Endometrial microvascular endothelial cells (primary cell): Measurements from ENCODE around the gene ARHGDIB. TPM values are rescaled to one million over a fixed set of nuclear protein-coding genes. Genes with fewer than 3 reads are reported as not detected.

ENCODE experiments used
- in situ Hi-C: cut with HindIII; loops from 2 replicates; pipeline ENCODE4 v1.10.0; 2017; ENCODE audit warnings: low sequenced_read_pairs, low pct_unique_long_range_greater_than_20kb; ENCODE audit errors: inconsistent ontology term
- total RNA-seq: library from RNA; depleted of rRNA; stranded (reverse); fragments of >200 nt; gene quantifications from one replicate; pipeline ENCODE4 v1.2.3, GENCODE V29; 2015; ENCODE audit errors: inconsistent ontology term

The ARHGDIB gene
- 580 TPM for total RNA-seq

DNA sequence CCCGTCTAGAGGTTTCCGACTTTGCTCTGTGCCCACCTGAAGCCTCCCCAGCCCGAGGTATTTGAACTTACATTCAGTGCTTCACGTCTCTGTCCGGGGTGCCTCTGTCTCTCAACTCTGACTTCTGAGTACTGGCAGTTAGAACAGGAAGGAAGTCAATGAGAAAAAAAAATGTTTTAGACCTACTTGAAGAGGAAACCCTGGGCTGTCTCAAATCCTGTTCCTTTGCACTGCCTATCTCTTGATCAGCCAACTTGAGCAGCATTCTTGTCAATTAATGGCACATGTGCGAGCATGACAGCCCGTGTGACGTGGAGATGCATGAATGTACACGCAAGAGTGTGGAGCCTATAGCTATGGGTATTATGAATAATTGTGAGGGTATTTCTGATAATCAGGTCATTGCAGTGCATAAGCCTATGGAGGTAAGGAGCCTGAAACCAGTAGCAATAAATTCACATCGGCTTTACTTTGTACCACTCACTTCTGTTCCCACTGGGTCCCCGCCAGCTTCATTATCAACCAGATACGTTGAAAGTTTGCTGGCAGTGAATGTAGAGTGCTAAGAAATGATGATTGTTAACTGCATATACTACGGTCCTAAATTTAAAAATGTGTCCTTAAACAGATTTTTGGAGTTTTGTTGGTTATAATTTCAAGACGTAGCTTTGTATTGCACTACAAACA lies at the start of gene ARHGDIB:
Gene ARHGDIB (minus strand): TSS at position 136 of the 687 bp plus-strand sequence. CDS start 10,889 bp downstream, outside the sequence.
- in situ Hi-C loops: no loop called here

DNA sequence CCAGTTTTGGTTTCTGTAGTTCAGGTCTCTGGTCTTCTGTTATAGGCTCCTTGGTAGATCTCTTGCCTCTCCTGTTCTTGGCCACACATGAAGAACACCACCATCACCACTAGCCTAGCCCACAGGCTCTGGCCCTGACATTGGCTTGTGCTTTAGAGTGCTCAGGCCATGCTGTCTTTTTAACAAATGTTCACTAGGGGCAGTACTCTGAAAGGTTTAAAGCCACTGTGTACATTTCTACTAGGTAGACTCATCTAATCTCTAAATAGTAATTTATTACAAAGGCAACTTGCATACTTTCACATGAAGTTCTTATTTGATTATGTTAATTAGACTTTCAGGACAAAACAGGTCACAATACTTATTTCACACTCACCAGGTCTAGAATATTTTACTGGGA lies 49.8 kb upstream of the ARHGDIB start:
- in situ Hi-C loops: no loop called here

DNA sequence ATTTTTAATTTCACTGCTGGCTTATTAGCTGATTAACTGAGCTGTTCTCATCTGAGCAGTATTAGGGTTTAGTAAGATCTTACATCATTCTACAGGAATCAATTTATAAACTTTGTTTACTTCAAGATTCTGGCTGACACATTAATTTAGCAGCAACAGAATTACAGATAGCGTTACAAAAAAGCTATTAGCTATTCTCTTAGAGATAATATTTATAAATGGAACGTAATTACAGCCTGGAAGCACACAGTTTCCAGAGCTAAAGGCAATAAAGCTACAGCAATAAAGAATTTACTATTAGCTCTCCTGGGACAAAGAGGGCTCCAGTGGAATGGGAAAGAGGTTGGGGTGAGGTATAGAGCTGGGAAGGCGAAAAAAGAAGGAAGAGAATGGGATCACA lies 46.1 kb upstream of the ARHGDIB start:
- in situ Hi-C loops: no loop called here

DNA sequence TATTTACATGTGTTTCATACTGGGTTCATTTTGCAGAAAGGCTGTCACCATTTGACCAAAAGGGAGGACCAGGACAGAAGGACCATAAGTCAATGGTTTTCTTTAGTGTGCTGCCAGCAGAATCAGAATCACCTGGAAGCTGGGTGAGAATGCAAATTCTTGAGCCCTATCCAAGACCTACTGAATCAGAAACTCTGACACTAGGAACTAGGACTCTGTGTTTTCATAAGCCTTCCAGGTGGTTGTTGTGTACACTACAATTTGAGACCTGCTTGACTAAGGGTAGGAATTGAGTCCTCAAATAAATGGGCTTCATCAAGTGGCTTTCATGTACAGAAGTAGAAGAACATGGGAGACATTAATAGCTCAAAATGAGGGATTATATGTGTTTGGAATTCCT lies 43.7 kb upstream of the ARHGDIB start:
- in situ Hi-C loops: no loop called here

DNA sequence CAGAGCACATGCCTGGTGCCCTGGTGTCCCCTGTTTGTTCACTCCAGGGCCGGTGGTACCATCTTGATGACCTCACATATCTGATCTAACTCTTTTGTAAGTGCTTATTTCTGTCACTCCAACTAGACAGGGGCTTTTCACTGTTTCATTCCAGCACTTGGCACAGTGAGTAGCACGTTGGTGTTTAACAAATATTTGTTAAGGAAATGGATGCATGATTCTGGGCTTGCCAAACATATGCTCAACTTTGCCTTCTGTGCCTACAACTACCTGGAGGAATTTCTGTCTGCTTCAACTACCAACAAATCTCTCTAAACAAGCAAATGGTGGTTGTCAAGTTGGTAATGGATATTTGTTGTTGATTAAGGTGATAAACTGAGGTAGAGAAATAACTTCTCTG lies 43.0 kb upstream of the ARHGDIB start:
- in situ Hi-C loops: no loop called here

DNA sequence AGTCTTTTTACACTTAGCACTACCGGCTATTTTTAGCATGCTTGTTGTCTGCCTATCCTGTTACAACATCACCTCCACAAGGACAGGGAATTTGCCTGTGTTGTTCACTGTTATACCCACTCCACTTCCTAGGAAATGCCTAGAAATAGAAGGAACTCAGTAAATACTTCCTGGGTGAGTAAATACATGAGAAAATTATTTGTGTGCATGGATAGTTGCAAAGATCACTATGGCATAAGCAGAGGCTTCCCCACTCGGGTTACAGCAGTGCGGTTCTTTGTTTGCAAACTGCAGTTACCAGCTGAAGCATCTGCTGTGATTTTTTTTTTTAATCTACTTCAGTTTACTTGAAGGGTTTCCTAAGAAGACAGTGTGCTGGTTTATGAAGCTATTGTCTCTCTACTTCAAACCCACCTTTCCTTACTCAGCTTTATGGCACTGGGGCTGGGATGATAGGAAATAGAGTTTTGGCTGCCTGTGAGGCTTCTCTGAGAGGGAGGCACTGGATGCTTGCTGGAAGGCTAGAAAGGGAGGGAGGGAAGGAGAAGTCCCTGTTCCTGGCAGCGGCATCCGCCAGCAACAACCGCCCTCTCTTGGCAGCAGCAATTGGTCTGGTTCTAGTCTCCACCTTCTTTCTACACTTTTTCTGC lies 40.5 kb upstream of the ARHGDIB start:
- in situ Hi-C loops: no loop called here

DNA sequence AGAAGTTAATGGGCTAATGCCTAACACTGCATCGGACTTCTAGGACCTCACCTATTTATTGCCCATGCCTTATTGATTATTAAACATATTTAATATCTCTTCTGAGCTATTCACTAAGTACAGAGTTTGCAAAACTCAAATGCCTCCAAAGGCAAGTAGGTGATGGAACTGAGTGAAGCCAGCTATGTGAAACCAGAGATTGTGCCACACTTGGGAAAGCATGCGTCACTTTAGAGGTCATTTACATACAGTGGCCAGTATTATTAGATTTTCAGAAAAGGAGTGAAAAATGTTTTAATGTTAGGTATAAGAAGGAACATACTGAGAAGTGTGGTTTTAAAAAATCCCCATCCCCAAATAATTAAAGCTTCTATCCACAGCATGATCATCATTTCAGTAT lies 39.2 kb upstream of the ARHGDIB start:
- in situ Hi-C loops: no loop called here

DNA sequence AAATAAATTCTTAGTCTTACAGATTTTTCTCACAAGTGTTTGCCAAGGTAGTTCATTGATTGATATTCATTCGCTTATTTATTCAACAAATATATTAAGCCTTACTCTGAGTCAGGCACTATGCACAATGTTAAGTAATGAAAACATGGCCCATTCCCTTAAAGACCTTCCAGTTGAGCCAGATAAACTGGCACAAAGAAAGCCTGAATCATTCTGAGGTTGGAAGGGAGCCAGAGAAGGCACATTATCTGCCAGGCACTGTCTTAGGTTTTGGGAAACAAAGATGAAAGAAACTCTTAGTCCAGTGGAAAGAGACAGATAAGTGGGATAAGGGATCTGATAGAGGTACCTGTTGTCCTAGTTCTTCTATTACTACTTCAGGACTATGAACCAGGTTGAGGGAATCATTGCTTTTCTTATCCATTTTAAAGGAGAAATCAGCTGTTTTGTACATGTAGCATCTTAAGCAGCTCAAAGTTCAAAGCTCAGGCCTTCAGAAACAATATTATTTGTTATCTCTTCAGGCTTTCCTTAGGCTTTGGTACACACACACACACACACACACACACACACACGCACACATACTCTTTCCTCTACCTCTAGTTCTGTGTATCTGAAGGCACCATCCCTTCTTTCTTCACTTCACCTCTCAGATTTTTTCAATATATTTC lies 38.4 kb upstream of the ARHGDIB start:
- in situ Hi-C loops: no loop called here

DNA sequence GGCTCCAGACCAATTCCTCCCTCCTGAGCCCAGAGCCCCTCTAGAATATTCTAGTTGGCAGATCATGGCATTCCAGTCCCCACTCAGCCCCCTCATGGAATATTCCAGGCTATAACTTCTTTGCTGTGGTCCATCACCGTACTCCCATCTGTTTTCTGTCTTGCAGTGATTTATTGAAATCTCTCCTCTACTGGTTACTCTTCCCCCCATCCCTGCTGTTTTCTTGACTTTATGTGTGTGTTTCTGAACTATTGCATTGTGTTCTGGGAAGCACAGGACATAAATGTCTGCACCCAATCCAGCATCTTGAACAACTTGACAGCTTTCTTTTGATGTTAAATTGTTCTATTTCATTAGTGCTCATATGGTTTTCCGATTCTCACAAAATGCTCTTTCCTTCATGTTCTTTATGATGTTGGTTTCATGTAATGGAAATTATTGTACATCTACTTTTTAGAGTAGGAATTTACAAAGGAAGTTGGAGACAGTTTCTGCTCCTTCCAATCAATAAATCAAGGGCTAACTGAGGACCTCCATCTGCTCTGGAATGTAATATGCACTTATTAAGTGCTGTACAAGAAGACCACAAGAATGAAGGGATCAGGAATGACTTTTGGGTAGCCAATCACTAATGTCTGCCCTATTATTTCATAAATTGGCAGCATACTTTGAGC lies 37.8 kb upstream of the ARHGDIB start:
- in situ Hi-C loops: no loop called here

DNA sequence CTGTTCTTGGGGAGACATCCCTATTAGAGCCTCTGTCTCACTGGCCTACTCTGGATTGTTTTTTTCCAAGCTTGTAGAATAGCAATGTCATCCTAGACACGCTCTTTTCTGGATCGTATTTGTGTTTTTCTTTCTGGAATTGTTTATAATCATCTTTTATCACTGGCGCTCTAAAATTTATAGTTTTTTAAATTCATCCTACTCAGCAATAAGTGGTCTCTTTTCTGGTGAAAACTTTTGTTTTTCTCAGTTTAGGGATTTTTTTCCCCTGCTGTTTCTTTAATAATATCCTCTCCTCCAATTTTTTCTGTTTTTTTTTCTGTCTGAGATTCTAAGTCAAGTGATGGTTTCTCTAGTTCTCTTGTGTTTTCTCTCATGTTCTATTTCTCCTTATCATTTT lies 36.6 kb upstream of the ARHGDIB start:
- in situ Hi-C loops: no loop called here

DNA sequence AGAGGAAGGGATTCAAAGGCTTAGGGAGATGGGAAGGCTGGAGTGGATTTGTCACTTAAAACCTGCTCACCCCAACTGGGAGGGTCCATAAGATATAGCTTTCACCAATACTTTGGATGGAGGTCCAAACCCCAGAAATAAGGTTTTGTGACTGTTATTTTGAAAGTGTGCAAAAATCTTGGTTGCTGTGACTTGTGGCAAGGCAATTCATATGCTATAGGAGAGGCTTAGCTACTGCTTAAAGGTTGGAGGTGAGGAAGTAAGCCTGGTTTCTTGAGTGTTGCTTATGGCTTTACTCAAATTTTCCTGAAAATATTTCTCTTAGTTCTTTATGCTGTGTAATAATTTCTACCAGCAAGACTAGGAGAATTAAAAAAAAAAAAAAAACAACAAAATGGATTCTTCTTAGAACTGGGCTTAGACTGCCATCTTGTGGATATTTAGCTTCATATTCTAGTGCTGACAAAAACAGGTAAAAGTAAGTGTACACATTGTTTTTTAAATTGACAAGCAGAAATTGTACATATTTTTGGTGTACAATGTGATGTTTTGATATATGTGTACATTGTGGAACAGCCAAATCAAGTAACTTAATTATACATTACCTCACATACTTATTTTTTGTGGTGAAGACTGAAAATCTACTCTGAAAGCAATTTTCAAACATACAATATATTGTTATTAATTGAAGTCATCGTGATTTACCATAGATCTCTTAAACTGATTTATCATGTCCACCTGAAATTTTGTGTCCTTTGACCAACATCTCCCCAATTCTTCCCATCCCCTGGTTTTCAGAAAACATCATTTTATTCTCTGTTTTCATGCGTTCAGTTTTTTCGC lies 34.4 kb upstream of the ARHGDIB start:
- in situ Hi-C loops: no loop called here

DNA sequence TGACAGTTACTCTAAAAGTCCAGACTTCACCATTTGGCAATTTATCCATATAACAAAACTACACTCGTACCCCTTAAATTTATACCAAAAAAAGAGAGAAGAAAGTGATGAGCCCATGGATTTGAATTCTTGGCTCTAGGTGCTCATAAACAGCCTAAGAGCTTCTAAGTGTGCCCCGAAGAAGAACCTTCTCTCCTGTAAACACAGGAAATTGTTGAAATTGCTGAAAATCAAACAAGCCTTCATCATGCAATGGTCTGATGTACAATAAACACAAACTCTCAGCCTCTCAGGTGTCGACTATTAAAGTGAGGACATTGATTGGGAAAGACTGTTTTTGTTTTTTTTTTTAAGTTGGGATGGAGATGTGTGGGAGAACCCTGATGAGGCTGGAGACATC lies 33.2 kb upstream of the ARHGDIB start:
- in situ Hi-C loops: no loop called here

DNA sequence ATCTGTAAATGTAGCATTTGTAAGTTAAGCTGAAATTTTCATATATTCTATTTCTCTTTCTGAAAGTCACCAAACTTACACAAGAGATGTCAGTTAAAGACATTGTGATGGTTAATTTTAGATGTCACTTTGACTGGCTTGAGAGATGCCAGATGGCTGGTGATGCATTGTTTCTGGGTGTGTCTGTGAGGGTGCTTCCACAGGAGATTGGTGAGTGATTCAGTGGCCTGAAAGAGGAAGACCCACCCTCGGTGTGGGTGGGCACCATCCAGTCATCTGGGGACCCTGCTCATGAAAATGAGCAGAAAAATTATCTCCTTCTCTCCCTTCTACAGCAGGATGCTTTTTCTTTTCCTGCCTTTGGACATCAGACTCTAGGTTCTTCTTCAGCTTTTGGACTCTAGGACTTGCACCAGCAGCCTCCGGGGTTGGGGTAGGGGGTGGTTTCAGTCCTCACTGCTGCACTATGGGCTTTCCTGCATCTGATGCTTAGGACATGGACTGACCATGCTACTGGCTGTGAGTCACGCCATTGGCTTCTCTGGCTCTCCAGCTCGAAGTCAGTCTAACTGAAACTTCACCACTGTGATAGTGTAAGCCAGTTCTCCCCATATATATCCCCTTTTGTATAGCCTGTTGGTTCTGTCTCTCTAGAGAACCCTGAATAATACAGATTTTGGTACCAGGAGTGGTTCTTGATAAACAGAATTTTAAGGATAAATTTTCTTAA lies 32.3 kb upstream of the ARHGDIB start:
- in situ Hi-C loops: no loop called here

DNA sequence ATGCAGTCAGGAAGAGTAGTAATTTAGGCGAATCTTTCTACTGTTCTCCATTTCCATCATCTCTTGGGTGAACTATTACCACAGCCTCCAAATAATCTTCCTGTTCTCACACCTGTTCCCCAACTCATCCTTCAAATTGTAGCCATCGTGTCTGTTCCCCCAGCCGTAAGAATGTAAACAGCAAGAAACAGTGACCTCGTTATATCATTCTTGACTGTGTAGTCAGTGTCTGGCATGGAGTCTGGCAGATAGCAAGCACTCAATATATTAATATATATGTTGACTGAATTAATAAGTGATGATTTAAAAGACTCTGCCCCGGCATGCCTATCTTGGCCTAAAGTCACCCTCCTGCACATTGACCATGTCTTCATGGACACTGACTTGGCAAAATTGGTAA lies 31.7 kb upstream of the ARHGDIB start:
- in situ Hi-C loops: no loop called here

DNA sequence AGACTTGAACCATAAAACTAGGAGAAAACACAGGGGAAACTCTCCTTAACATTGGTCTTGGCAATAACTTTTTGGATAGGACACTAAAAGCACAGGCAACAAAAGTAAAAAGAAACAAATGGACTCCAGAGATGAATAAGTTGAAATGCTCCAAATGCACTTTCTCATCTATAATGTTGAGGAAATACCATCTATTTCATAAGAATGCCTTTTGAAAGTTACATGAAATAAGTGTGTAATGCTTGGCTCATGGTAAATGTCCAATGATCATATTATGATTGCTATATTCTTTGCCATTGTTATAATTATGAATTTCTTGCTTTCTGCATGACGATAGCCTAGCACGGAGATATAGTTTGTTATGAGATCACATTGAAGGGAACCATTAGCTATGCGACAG lies 31.3 kb upstream of the ARHGDIB start:
- in situ Hi-C loops: no loop called here

DNA sequence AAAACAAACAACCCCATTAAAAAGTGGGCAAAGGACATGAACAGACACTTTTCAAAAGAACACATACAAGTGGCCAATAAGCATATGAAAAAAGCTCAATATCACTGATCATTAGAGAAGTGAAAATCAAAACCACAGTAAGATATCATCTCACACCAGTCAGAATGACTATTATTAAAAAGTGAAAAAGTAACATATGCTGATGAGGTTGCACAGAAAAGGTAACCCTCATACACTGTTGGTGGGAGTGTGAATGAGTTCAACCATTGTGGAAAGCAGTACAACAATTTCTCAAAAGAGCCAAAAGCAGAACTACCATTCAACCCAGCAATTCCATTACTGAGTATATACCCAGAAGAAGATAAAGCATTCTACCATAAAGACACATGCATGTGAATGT lies 29.7 kb upstream of the ARHGDIB start:
- in situ Hi-C loops: no loop called here

DNA sequence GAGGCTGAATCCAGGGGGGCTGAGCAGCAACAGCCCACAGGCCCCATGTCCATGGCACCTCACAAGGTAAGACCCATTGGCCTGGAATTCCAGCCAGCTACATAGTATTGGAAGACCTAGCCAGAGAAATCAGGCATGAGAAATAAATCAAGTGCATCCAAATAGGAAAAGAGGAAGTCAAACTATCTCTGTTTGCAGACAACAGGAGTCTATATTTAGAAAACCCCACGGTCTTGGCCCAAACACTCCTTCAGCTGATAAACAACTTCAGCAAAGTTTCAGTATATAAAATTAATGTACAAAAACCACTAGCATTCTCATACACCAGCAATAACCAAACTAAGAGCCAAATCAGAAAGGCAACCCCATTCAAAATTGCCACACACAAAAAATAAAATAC lies 28.4 kb upstream of the ARHGDIB start:
- in situ Hi-C loops: no loop called here

DNA sequence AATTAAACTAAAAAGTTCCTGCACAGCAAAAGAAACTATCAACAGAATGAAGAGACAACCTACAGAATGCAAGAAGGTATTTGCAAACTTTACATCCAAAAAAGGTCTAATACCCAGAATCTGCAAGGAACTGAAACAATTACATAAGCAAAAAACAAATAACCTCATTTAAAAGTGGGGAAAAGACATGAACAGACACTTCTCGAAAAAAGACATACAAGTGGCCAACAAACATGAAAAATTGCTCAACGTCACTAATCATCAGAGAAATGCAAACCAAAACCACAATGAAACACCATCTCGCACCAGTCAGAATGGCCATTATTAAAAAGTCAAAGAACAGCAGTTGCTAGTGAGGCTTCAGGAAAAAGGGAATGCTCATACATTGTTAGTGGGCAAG lies 26.6 kb upstream of the ARHGDIB start:
- in situ Hi-C loops: no loop called here
